Ishikawa (cell line): ENCODE data around the gene NEGR1.

Experiments
- CEBPB ChIP-seq: IDR thresholded peaks from 2 replicates; pipeline ENCODE4 v1.6.1; 2012
- CREB1 ChIP-seq: IDR thresholded peaks from 2 replicates; pipeline ENCODE4 v1.6.1; 2012; ENCODE audit warnings: low read depth
- EGR1 ChIP-seq: IDR thresholded peaks from 2 replicates; pipeline ENCODE4 v1.6.1; 2012
- RAD21 ChIP-seq: IDR thresholded peaks from 2 replicates; pipeline ENCODE4 v1.6.1; 2012; ENCODE audit warnings: low read depth
- TF ChIP-seq, protein P1 (sequence below): IDR thresholded peaks from 2 replicates; pipeline ENCODE4 v1.6.1; 2012; ENCODE audit warnings: low read depth, mild to moderate bottlenecking

DNA sequence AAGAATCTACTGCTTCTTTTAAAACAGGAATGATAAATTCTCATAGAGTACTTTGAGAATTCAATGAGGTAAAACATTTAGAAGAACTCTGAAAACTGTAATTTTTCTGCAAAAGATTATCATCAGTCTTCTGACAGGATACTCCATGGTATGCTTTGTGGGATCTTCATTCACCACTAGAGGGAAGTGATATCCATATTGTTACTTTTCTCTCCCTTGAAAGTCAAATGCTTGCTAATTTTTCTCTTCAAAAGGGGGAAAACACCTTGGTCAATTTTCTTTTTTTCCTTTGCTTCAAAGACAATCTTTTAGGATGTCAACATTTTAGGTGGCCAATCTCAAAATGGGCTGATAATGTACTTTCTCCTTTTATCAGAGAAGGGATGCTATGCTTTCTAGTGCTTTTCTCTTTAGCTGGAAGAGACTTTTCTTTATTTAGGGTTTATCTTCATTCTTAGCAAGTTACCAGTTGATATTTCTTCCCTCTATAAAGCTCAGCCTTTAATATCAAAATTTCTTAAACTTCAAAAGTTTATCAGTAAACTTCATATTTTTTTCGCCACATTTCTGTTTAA is 95.5 kb downstream of the NEGR1 start:
- no peak for TF ChIP-seq EGR1
- no peak for TF ChIP-seq CEBPB
- TF ChIP-seq, protein P1, sequence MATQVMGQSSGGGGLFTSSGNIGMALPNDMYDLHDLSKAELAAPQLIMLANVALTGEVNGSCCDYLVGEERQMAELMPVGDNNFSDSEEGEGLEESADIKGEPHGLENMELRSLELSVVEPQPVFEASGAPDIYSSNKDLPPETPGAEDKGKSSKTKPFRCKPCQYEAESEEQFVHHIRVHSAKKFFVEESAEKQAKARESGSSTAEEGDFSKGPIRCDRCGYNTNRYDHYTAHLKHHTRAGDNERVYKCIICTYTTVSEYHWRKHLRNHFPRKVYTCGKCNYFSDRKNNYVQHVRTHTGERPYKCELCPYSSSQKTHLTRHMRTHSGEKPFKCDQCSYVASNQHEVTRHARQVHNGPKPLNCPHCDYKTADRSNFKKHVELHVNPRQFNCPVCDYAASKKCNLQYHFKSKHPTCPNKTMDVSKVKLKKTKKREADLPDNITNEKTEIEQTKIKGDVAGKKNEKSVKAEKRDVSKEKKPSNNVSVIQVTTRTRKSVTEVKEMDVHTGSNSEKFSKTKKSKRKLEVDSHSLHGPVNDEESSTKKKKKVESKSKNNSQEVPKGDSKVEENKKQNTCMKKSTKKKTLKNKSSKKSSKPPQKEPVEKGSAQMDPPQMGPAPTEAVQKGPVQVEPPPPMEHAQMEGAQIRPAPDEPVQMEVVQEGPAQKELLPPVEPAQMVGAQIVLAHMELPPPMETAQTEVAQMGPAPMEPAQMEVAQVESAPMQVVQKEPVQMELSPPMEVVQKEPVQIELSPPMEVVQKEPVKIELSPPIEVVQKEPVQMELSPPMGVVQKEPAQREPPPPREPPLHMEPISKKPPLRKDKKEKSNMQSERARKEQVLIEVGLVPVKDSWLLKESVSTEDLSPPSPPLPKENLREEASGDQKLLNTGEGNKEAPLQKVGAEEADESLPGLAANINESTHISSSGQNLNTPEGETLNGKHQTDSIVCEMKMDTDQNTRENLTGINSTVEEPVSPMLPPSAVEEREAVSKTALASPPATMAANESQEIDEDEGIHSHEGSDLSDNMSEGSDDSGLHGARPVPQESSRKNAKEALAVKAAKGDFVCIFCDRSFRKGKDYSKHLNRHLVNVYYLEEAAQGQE: no peak
- TF ChIP-seq RAD21: peak; percentile 49
- TF ChIP-seq CREB1: no peak
